Mesothelial cell of epicardium (in vitro differentiated cells): ENCODE data around the gene MPL. TPM values are rescaled to one million over a fixed set of nuclear protein-coding genes. Genes with fewer than 3 reads are reported as not detected.
"Not testable (repeated sequence)": the region's sequence is repeated elsewhere in the genome, so short reads cannot be mapped to it uniquely, and the experiment has no call there.

ENCODE experiments used
- DNase-seq, 2 experiments: peaks; one replicate each; pipeline ENCODE4 v3.0.0; 2021; ENCODE audit warnings: low spot score in 2 of 2; ENCODE audit not compliant: unreplicated experiment in 2 of 2
- H3K27ac Mint-ChIP-seq: 2 replicates; pipeline ENCODE4 v1.8.0; 2021; ENCODE audit warnings: mixed read lengths
- H3K27me3 Mint-ChIP-seq: 2 replicates; pipeline ENCODE4 v1.8.0; 2021; ENCODE audit warnings: low read depth, mixed read lengths
- H3K36me3 Mint-ChIP-seq: 2 replicates; pipeline ENCODE4 v1.8.0; 2021; ENCODE audit warnings: mixed read lengths
- H3K4me1 Mint-ChIP-seq: 2 replicates; pipeline ENCODE4 v1.8.0; 2021; ENCODE audit warnings: mixed read lengths
- H3K4me3 Mint-ChIP-seq: 2 replicates; pipeline ENCODE4 v1.8.0; 2021; ENCODE audit warnings: mild to moderate bottlenecking, moderate library complexity, mixed read lengths
- H3K9me3 Mint-ChIP-seq: 2 replicates; pipeline ENCODE4 v1.8.0; 2021; ENCODE audit warnings: mixed read lengths
- CTCF ChIP-seq: fragments of 200-600 bp; sonication (generic); IDR thresholded peaks from one replicate; pipeline ENCODE4 v1.5.0; 2021; ENCODE audit warnings: antibody characterized with exemption; ENCODE audit not compliant: unreplicated experiment
- microRNA-seq: library from miRNA; unstranded; fragments of <30 nt; microRNA quantifications from one replicate; pipeline ENCODE4 v1.2.0, GENCODE V29; 2021; ENCODE audit warnings: inconsistent platforms, mixed read lengths
- total RNA-seq: library from RNA; stranded (reverse); gene quantifications from 3 replicates; pipeline ENCODE4 v1.2.1, GENCODE V29; 2021

MPL gene
- total RNA-seq, 1 donor from 2014 or later: not detected

GRCh38 chr1:43395523-43395922 lies 57.9 kb downstream of the MPL start:
- TF ChIP-seq CTCF: no peak
- Mint-ChIP-seq H3K36me3 (peaks cover 9% of the 10 kb centered on the region), H3K4me1 (peaks cover 5% of the 10 kb centered on the region), H3K27me3 (no peaks in the 10 kb centered on the region), H3K9me3 (no peaks in the 10 kb centered on the region), H3K4me3 (no peak overlapping the region), H3K27ac (no peak overlapping the region)
- DNase-seq: no peak

GRCh38 chr1:43396059-43396458 lies 58.4 kb downstream of the MPL start:
- no peak for DNase-seq
- TF ChIP-seq CTCF: no peak
- Mint-ChIP-seq H3K4me1 (no peaks in the 10 kb centered on the region), H3K36me3 (peaks cover 9% of the 10 kb centered on the region), H3K9me3 (no peaks in the 10 kb centered on the region), H3K27me3 (no peaks in the 10 kb centered on the region), H3K4me3 (no peak overlapping the region), H3K27ac (no peak overlapping the region)

- Mint-ChIP-seq H3K4me3 (no peak overlapping the region), H3K4me1 (no peaks in the 10 kb centered on the region), H3K27me3 (no peaks in the 10 kb centered on the region), H3K36me3 (peaks cover 10% of the 10 kb centered on the region), H3K9me3 (no peaks in the 10 kb centered on the region), H3K27ac (no peak overlapping the region)
- no peak for TF ChIP-seq CTCF
- DNase-seq: no peak
Measured at GRCh38 chr1:43398227-43398626, 60.6 kb downstream of the MPL start.

GRCh38 chr1:43400441-43400840 lies 62.8 kb downstream of the MPL start:
- not testable (repeated sequence) for H3K4me1 Mint-ChIP-seq, H3K9me3 Mint-ChIP-seq, DNase-seq, H3K4me3 Mint-ChIP-seq, H3K27me3 Mint-ChIP-seq, H3K27ac Mint-ChIP-seq
- H3K36me3 Mint-ChIP-seq: peaks cover 23% of the 10 kb centered on the region

- no peak for TF ChIP-seq CTCF
- peaks cover 30% of the 10 kb centered on the region for H3K36me3 Mint-ChIP-seq
- no peak for DNase-seq
- H3K27me3 Mint-ChIP-seq: no peaks in the 10 kb centered on the region
- no peaks in the 10 kb centered on the region for H3K4me1 Mint-ChIP-seq
- H3K27ac Mint-ChIP-seq: no peak overlapping the region
- H3K9me3 Mint-ChIP-seq: no peaks in the 10 kb centered on the region
- no peak overlapping the region for H3K4me3 Mint-ChIP-seq
Measured at GRCh38 chr1:43402089-43402865, 64.7 kb downstream of the MPL start.

Small RNA genes lying within 50 kb of the gene (microRNA-seq; reads per million reads assigned to microRNA genes)
- 1.5 reads per million for gene MIR6734

Other genes with a start within 250 kb of the MPL start
- gene EBNA1BP2, start 165.5 kb upstream of the MPL start, total RNA-seq: 49.1 to 51.3 TPM (median 51.1 TPM) in 3 replicates
- gene CFAP57, start 165.5 kb upstream of the MPL start, total RNA-seq: 0.27 to 0.38 TPM (median 0.35 TPM) in 3 replicates
- gene TMEM125, start 67.8 kb upstream of the MPL start, total RNA-seq: 7.6 to 9.2 TPM (median 7.7 TPM) in 3 replicates
- gene C1orf210, start 52.2 kb upstream of the MPL start, total RNA-seq: 3.7 to 5.3 TPM (median 4.2 TPM) in 3 replicates
- 1.3 to 1.7 TPM (median 1.5 TPM) in 3 replicates for gene TIE1, start 36.8 kb upstream of the MPL start, total RNA-seq
- 32.0 to 33.4 TPM (median 32.4 TPM) in 3 replicates for gene CDC20, start 21.2 kb downstream of the MPL start, total RNA-seq
- gene ELOVL1, start 30.2 kb downstream of the MPL start, total RNA-seq: 40.3 to 42.4 TPM (median 41.4 TPM) in 3 replicates
- 29.8 to 32.4 TPM (median 30.4 TPM) in 3 replicates for gene MED8, start 52.0 kb downstream of the MPL start, total RNA-seq
- gene SZT2, start 52.1 kb downstream of the MPL start, total RNA-seq: 80.1 to 97.4 TPM (median 83.7 TPM) in 3 replicates
- 35.7 to 41.2 TPM (median 37.5 TPM) in 3 replicates for gene HYI, start 116.1 kb downstream of the MPL start, total RNA-seq
- gene PTPRF, start 193.1 kb downstream of the MPL start, total RNA-seq: 464 to 475 TPM (median 471 TPM) in 3 replicates